GM19193 (cell line): ENCODE results near the gene COA4.

ENCODE experiments used
- POLR2A ChIP-seq: IDR thresholded peaks from 4 replicates; pipeline ENCODE4 v1.6.1; 2011; ENCODE audit not compliant: insufficient read depth, insufficient read length; ENCODE audit errors: extremely low read depth

The COA4 gene

DNA sequence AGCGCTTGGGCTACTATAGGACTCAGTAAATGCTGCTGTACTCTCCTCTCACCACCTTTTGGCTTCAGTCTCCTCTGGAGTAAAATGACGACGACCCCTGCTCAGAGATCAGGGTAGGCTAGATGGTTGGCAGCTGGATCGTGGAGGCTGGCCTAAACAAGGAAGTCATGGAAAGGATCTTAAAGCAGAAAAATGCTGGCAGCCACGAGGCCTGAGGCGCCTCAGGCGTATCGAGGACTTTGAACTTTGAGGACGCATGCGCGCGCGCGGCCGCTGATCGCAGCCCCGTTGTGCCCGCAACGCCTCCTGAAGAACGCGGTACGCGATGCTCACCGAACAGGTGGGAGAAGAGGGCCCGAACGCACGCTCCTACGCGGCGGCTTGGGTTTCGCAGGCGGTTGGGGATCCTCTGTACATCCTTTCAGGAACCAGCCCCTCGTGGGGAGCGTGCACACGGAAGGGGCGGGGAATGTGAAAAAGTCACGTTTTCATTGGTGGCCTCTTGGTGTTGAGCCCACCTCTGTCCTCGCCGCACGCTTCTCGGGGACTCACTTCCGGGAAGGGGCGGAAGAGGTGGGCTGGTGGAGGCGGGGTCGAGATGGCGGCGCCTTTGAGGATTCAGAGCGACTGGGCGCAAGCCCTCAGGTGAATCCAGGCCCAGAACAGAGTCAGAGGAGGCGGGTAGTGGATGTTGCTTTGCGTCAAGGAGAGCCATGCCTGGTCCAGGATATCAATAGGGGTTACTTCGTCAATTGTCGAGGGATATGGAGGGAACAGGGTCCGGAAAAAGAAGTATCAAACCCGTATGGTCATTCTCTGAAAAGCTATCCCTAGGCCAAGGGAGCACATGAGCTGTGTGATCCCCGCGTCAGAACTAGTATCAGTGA lies at the start of gene COA4, which contains the start of gene PAAF1:
Gene COA4, minus strand, starts transcription at position 423 of the 887 bp plus-strand sequence. CDS start 3,468 bp downstream, outside the sequence.
Gene PAAF1, plus strand, starts transcription at position 576 of the 887 bp plus-strand sequence. Its CDS starts 23 bp downstream, at position 599.
- peak; percentile 95 for TF ChIP-seq POLR2A

DNA sequence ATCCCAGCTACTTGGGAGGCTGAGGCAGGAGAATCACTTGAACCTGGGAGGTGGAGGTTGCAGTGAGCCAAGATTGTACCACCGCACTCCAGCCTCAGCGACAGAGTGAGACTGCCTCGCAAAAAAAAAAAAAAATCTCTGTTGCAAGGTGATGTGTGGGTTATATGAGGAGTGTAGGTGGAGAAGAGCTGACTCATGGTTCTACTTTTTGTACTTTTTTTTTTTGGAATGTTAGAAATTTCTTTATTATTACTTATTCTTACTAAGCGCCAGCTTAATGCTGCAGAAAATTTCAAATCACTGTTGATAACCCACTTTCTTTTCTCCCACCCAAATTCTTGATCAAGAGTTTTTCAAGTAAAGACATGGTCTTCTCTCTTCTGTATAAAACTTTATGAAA lies 44.5 kb upstream of the COA4 start:
- no peak for TF ChIP-seq POLR2A

DNA sequence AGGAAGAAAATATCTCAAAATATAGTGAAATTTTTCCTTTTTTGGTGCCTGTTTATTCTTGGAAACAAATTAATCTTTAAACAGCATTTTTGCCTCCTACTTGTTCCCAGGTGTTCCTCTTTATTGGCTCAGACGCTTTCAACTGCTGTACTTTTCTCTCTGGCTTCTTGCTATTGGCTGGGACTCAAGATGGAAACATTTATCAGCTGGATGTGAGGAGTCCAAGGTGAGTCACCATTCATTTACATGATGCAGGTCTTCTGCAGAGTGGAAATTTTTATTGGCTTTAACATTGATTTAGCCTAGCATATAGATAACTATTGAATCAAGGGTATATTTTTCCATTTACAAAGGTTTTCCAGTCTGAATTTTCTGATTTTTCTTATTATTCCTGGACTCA lies 39.8 kb upstream of the COA4 start:
- no peak for TF ChIP-seq POLR2A

DNA sequence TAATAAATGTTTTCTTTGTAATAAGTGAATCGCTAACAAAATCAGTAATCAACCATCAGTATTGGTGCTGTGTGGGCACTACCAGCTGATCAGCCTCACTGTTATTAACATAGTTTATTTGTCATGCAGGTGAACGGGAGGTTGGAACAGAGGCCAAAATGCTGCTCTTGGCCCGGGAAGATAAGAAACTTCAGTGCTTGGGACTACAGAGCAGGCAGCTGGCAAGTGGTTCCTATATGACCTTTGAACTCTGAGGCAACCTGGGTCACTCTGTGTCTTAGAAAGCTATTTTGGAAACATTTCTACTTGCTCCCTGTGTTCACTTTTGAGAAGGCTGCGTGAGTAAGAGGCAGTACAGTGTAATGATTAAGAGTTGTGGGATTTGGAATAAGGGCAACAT lies 37.6 kb upstream of the COA4 start:
- TF ChIP-seq POLR2A: no peak

DNA sequence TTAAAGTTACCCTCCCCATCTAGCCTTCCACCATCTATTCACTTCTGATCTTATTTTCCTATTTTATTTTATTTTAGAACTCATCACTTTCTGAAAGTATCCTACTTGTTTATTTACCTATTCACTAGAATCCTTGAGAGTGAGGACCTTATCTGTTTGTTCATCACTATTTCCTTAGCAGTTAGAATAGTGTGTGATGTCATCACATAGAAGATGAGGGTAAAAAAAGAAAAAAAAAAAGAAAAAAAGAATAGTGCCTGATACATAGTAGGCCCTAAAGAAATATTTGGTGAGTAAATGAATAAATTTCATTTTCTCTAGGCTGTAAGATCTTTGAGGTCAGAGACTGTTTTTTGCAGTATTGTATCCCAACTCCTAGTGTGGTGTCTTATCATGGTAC lies 36.8 kb upstream of the COA4 start:
- TF ChIP-seq POLR2A: no peak

DNA sequence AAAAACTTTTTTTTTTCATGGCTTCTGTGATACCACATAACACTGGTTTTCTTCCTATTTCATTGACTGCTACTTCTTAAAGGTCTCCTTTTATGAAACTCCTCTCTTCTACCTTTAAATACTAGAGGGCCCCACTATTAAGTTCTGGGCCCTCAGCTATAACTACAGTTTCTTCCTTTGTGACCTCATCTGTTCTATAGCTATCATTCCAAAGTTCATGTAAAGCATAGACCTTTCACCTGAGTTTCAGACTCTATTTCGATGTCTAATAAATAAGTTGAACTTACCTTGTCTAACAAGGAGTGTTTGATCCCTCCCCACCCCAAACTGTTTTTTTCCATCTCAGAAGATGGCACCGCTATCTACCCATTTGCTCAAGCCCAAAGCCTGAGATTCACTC lies 35.4 kb upstream of the COA4 start:
- TF ChIP-seq POLR2A: no peak

DNA sequence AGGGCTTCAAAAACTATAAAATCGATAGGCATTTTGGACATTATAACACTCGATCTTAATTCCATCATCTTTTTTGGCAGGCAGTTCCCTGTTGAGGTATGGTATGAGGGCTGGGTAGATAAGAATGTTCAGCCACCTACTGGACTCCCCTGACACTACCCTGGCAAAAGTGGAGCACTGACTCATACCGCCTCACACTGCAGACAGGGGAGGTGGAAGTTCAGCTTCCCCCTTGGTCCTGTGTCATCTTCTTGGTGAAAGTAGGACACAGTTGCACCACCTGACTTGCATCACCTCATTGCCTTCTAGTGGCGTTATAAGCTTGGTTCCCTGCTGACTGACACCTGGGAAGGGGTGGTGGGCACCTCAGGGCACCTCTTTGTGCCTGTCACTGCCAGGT lies 30.5 kb upstream of the COA4 start:
- no peak for TF ChIP-seq POLR2A

DNA sequence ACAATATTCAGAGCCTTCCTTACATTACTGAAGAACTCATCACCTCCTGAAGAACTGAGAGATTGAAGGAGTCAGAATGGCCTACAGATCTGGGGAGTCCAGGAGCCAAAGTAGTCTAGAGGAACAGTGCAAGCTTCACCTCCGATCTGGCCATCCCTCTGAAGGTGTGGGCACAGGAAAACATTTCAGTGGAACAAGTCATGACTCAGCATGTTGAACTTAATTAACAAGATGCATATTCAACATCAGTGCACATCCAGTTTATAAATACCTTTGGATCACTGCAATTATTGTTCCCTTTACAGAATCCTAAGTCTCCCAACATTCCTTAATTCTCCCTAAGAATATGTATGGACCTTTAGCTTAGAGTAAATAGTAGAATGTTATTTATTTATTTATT lies 25.7 kb upstream of the COA4 start:
- no peak for TF ChIP-seq POLR2A

DNA sequence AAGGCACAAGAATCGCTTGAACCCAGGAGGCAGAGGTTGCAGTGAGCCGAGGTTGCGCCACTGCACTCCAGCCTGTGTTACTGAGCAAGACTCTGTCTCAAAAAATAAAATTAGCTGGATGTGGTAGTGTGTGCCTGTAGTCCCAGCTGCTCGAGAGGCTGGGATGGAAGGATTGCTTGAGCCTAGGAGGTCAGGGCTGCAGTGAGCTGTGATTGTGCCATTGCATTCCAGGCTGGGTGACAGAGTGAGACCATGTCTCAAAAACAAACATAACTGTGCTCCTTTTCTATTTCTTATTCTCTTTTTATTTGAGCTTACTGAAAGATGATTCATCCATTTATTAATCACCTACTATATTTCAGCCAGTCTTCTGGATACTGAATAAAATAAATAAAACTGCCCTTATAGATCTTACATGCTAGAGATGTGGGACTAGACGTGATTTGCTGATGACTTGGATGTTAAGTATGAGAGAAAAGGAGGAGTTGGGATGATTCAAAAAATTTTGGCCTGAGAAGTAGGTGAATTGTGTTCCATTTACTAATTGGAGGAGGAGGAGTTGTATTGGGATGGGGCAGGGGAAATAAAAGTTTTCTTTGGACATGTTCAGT lies 18.2 kb upstream of the COA4 start:
- no peak for TF ChIP-seq POLR2A

DNA sequence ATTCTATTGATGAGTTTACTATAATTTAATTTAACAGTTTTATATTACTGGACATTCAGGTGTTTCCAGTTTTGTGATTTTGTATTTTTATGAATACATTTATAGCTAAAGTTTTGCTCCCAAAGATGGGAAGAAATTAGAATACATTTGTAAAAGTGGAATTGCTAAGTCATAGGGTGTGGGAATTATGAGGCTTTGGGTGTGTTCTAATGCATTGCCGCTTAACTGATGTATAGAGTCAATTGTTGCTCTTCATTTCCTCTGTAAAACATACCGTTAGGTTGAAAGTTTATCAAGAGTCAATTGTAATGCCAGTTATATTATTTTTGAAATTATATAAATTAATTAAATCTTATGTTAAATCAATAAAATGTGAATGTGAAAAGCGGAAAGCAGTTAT lies 16.4 kb upstream of the COA4 start:
- no peak for TF ChIP-seq POLR2A

DNA sequence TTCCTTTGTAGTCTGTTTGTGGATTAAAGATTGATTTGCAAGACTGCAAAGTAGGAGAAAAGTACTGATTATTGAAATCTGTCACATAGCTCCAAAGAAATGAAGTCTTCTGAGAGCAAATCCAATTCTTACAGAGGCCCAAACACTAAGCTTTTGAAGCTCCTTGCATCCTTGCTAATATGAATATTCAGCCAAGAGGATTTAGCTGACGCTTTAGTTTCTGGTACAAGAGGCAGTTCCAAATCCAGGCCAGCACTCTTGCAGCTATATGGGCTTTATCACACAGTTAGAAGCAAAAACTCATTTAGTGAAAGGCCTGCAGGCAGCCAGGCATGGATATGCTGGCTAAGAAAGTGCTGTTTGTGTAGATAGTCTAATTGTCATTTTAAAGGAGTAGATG lies 12.9 kb upstream of the COA4 start:
- no peak for TF ChIP-seq POLR2A

DNA sequence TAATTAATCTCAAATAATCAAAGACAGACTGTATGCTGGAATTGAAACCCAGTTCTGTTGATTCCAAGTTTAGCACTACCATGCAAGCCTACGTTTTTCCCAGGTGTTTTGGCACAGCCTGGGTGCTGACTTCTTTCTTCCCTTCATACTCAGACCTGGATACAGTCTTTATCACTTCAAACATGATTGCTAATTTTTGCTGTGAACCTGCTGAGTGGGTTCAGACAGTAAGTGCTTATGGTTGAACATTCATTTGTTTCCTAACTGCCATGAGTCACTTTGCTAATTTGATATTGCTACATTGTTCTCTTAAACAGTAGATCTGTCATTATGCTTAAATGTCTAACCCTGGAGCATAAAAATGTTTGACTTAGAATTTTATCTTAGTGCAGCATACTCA lies 12.4 kb upstream of the COA4 start:
- no peak for TF ChIP-seq POLR2A

DNA sequence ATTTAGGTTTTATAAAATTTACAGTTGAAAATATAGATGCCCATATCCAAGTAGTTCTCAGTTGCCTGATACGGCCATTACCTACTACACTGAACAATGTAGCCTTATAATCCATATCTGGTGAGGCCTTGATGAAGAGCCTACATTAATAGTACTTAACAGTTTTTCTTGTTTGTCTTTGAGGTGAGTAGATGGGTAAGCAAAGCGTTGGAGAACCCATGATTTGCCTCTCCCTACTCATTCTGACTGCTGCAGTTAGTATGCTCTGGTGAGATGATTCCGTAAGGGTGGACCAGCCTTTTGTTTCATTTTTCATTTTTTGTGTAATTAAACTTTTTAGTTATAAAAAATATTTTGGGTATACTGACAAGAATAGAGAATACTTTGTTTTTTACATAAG lies 11.6 kb upstream of the COA4 start:
- TF ChIP-seq POLR2A: no peak

DNA sequence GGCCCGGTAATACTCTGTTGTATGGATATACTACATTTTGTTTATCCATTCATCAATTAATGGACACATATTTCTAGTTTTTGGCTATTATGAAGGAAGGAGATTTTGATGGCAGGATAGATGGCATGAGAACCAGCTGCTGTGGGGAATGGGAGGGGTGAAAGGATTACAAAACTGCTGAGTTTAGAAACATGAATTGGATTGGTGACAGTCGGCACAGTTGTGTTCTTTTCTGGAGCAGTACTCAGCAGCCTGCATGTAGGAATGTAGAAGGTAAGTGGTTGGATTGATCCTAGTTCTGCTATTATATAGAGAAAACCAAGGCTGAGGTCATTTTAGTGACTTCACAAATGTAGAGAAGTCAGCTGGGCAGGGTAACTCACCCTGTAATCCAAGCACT lies 7.2 kb upstream of the COA4 start:
- TF ChIP-seq POLR2A: no peak

DNA sequence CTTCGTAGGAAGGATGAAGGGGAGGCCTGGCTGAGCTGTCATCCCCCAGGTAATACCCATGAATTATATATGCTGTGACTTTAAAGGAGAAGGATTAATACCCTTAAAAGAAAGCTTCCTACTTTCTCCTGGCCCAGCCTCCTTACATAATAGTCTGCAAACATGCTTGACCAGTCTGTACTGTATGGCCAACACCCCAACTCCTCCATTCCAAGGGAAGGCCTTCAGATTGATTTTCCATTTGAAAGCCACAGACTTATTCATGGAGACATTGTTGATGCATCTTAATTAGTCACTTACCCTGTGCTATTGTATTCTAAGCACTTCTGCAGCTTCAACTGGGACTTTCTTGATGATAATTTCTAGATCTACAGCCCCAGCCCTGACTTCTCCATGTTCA lies 2.1 kb upstream of the COA4 start:
- no peak for TF ChIP-seq POLR2A

DNA sequence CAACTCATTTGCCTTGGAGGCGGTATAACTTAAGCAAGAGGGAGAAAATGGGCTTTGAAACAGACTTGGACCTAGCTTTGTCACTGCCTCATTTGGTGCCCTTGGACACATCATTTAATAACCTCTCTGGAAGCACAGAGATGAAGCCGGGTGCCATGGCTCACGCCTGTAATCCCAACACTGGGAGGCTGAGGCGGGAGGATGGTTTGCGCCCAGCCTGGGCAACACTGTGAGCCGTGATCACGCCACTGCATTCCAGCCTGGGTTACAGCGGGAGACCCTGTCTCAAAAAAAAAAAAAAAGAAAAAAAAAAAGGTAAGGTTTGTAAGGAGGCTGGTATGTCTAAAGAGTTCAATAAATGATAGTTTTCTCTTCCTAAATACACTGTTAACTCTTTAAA lies 806 bp downstream of the COA4 start:
- no peak for TF ChIP-seq POLR2A

DNA sequence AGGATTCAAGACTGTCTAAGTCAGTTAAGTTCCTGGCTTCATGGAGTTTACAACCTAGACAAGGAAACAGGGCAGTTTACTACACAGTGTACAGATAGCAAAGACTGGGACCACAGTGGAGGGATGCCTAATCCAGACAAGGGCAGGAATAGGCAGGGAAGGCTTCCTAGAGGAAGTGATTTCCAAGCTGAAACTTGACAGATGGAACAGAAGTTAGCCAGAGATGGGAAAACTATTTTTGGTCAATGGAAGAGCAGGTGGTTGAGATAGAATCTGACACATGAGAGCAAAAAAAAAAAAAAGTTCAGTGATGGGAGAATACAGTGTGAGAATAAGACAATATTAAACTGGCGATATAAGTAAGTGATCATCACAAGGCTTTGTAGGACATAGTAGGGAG lies 1.3 kb downstream of the COA4 start:
- TF ChIP-seq POLR2A: no peak

DNA sequence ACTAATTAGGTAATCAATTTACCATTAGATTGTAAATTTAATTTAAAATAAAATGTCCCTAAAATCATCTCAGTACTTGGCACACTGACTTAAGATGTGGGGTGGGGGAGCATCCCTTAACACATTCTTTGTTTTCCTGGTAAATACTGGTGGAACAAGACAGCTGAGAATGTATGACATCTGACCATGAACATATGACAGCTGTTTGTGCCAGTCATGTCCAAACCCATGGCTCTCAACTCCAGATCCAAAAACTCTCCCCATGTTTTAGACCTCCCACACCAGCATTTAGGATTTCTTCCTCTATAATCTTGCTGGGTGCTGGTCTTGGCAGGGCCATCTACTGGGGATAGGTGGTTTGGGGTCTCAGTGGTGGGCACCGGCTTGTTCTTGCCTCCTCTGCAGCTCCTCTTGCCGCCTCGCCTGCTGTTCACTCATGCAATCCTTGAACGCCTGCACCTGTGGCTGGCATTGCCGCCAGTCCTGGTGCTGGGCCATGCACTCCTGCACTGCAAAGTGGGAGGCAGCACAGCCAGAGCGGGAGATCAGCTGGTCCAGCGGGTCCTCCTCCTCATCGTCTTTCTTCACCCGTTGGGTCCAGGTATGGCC lies 3.8 kb downstream of the COA4 start:
- TF ChIP-seq POLR2A: no peak
